ENCODE results near the gene IPO13. TPM values are rescaled to one million over a fixed set of nuclear protein-coding genes. Genes with fewer than 3 reads are reported as not detected.

IPO13 gene
- total RNA-seq, 2 experiments from 2014 or later: 10.7 to 12.5 TPM

GRCh38 chr1:43968348-43968948, 21.7 kb downstream of the IPO13 start:
- CTCF ChIA-PET: interaction anchor here (0.5 to 1.8 kb wide), 2 partner anchors 22 to 839 kb away, joined by 3 to 5 read pairs; partner anchors contain the start of genes DYNLT4 and IPO13
- Mint-ChIP-seq H3K27ac (no peak overlapping the region), H3K9me3 (ENCODE audit: low read depth) (no peaks in the 10 kb centered on the region), H3K27me3 (no peaks in the 10 kb centered on the region), H3K4me3 (no peak overlapping the region), H3K4me1 (peaks cover 15% of the 10 kb centered on the region), H3K36me3 (ENCODE audit: low read depth) (peaks cover 23% of the 10 kb centered on the region)
- DNase-seq (peak; percentile 53), ATAC-seq (no peak)
- intact Hi-C loops (cut with DNase I, micrococcal nuclease): no loop called here
- POLR2A ChIA-PET: no interaction called here

- POLR2A ChIA-PET: interaction anchor here (0.6 kb wide), 1 partner anchor 74 kb away, joined by 3 read pairs; no protein-coding TSS in a partner anchor
- no peak overlapping the region for H3K27ac Mint-ChIP-seq
- ATAC-seq: no peak
Measured at GRCh38 chr1:43969416-43969745, 22.6 kb downstream of the IPO13 start.

GRCh38 chr1:43969746-43970466, 23.2 kb downstream of the IPO13 start, which contains the start of gene DPH2:
Gene DPH2, plus strand, starts transcription at chr1:43970010. Its CDS starts 166 bp downstream, at chr1:43970176.
- peak; percentile 98 for DNase-seq
- intact Hi-C loops (cut with DNase I, micrococcal nuclease): loop anchor here (1.0 to 5.0 kb wide), 9 partner anchors 24 to 1522 kb away; partner anchors contain the start of genes IPO13 (in 2 of the 2), ARMH1 (in 1 of the 2), ELOVL1 (in 1 of the 2) and ERI3 (in 1 of the 2)
- H3K4me1 Mint-ChIP-seq: peaks cover 24% of the 10 kb centered on the region
- CTCF ChIA-PET: interaction anchor here (0.6 to 1.8 kb wide), 4 partner anchors 24 to 263 kb away, joined by 3 to 5 read pairs (median 4); partner anchors contain the start of gene IPO13
- POLR2A ChIA-PET: interaction anchor here (0.6 kb wide), 1 partner anchor 74 kb away, joined by 3 read pairs; no protein-coding TSS in a partner anchor
- no peaks in the 10 kb centered on the region for H3K9me3 Mint-ChIP-seq (ENCODE audit: low read depth)
- peak within 1 kb of the TSS; percentile 86 for H3K4me3 Mint-ChIP-seq
- peak within 1 kb of the TSS; percentile 66 for H3K27ac Mint-ChIP-seq
- peak; percentile 93 for ATAC-seq
- no peaks in the 10 kb centered on the region for H3K27me3 Mint-ChIP-seq
- peaks cover 30% of the 10 kb centered on the region for H3K36me3 Mint-ChIP-seq (ENCODE audit: low read depth)

More at GRCh38 chr1:43969416-43969745, 22.6 kb downstream of the IPO13 start:
- Mint-ChIP-seq H3K9me3 (ENCODE audit: low read depth) (no peaks in the 10 kb centered on the region), H3K4me1 (peaks cover 24% of the 10 kb centered on the region), H3K27me3 (no peaks in the 10 kb centered on the region), H3K4me3 (peak overlapping the region; percentile 86), H3K36me3 (ENCODE audit: low read depth) (peaks cover 30% of the 10 kb centered on the region)
- CTCF ChIA-PET: interaction anchor here (1.0 to 1.8 kb wide), 2 partner anchors 23 to 79 kb away, joined by 3 to 5 read pairs; partner anchors contain the start of gene IPO13
- no peak for DNase-seq
- intact Hi-C loops (cut with DNase I, micrococcal nuclease): loop anchor here (1.0 kb wide), 4 partner anchors 23 to 705 kb away; partner anchors contain the start of genes IPO13 (in 2 of the 2), ARMH1 (in 1 of the 2), ERI3 (in 1 of the 2) and TMEM53 (in 1 of the 2)

- peak overlapping the region; percentile 86 for H3K4me3 Mint-ChIP-seq
- H3K27me3 Mint-ChIP-seq: no peaks in the 10 kb centered on the region
- H3K4me1 Mint-ChIP-seq: peaks cover 24% of the 10 kb centered on the region
- CTCF ChIA-PET: interaction anchor here (0.6 to 1.1 kb wide), 4 partner anchors 23 to 264 kb away, joined by 4 to 5 read pairs (median 4); no protein-coding TSS in a partner anchor
- POLR2A ChIA-PET: no interaction called here
- H3K27ac Mint-ChIP-seq: peak overlapping the region; percentile 66
- no peaks in the 10 kb centered on the region for H3K9me3 Mint-ChIP-seq (ENCODE audit: low read depth)
- DNase-seq (no peak), ATAC-seq (no peak)
- peaks cover 30% of the 10 kb centered on the region for H3K36me3 Mint-ChIP-seq (ENCODE audit: low read depth)
- intact Hi-C loops (cut with DNase I, micrococcal nuclease): loop anchor here (5.0 kb wide), 5 partner anchors 323 to 1522 kb away; partner anchors contain the start of genes ELOVL1 (in 1 of the 2), MED8 (in 1 of the 2), SZT2 (in 1 of the 2) and TESK2 (in 1 of the 2)
Measured at GRCh38 chr1:43970502-43970901, 23.8 kb downstream of the IPO13 start.

- Mint-ChIP-seq H3K36me3 (ENCODE audit: low read depth) (peaks cover 30% of the 10 kb centered on the region), H3K27ac (peak overlapping the region; percentile 66), H3K27me3 (no peaks in the 10 kb centered on the region), H3K9me3 (ENCODE audit: low read depth) (no peaks in the 10 kb centered on the region), H3K4me1 (peaks cover 26% of the 10 kb centered on the region), H3K4me3 (peak overlapping the region; percentile 86)
- DNase-seq (no peak), ATAC-seq (no peak)
- intact Hi-C loops (cut with DNase I, micrococcal nuclease): loop anchor here (5.0 kb wide), 5 partner anchors 324 to 1521 kb away; partner anchors contain the start of genes ELOVL1 (in 1 of the 2), MED8 (in 1 of the 2), SZT2 (in 1 of the 2) and TESK2 (in 1 of the 2)
- ChIA-PET CTCF (interaction anchor here (0.6 to 1.1 kb wide), 3 partner anchors 24 to 208 kb away, joined by 4 to 5 read pairs (median 5); no protein-coding TSS in a partner anchor), POLR2A (no interaction called here)
Measured at GRCh38 chr1:43970911-43971310, 24.2 kb downstream of the IPO13 start.

GRCh38 chr1:43971336-43971980, 24.7 kb downstream of the IPO13 start:
- H3K4me3 Mint-ChIP-seq: peak overlapping the region; percentile 86
- H3K27ac Mint-ChIP-seq: no peak overlapping the region
- no peak for ATAC-seq
- intact Hi-C loops (cut with DNase I, micrococcal nuclease): loop anchor here (5.0 kb wide), 5 partner anchors 324 to 1521 kb away; partner anchors contain the start of genes ELOVL1 (in 1 of the 2), MED8 (in 1 of the 2), SZT2 (in 1 of the 2) and TESK2 (in 1 of the 2)
- peaks cover 35% of the 10 kb centered on the region for H3K36me3 Mint-ChIP-seq (ENCODE audit: low read depth)
- DNase-seq: no peak
- no peaks in the 10 kb centered on the region for H3K27me3 Mint-ChIP-seq
- H3K9me3 Mint-ChIP-seq (ENCODE audit: low read depth): no peaks in the 10 kb centered on the region
- peaks cover 32% of the 10 kb centered on the region for H3K4me1 Mint-ChIP-seq
- CTCF ChIA-PET: interaction anchor here (0.8 to 1.1 kb wide), 2 partner anchors 24 to 208 kb away, joined by 4 to 5 read pairs; no protein-coding TSS in a partner anchor
- POLR2A ChIA-PET: interaction anchor here (1.3 kb wide), 1 partner anchor 24 kb away, joined by 5 read pairs; no protein-coding TSS in a partner anchor

- ATAC-seq (no peak), DNase-seq (no peak)
- Mint-ChIP-seq H3K4me1 (peaks cover 54% of the 10 kb centered on the region), H3K36me3 (ENCODE audit: low read depth) (peaks cover 56% of the 10 kb centered on the region), H3K27me3 (no peaks in the 10 kb centered on the region), H3K9me3 (ENCODE audit: low read depth) (no peaks in the 10 kb centered on the region), H3K4me3 (peak overlapping the region; percentile 81), H3K27ac (peak overlapping the region; percentile 88)
- ChIA-PET CTCF (interaction anchor here (0.5 to 1.1 kb wide), 2 partner anchors 25 to 344 kb away, joined by 3 read pairs; no protein-coding TSS in a partner anchor), POLR2A (no interaction called here)
- intact Hi-C loops (cut with DNase I, micrococcal nuclease): loop anchor here (1.0 to 5.0 kb wide), 13 partner anchors 17 to 1518 kb away; partner anchors contain the start of genes CCDC24 (in 2 of the 2), IPO13 (in 2 of the 2), CFAP57 (in 1 of the 2) and EBNA1BP2 (in 1 of the 2)
Measured at GRCh38 chr1:43973981-43974442, 27.3 kb downstream of the IPO13 start.

- Mint-ChIP-seq H3K27me3 (no peaks in the 10 kb centered on the region), H3K4me1 (peaks cover 48% of the 10 kb centered on the region), H3K27ac (peak within 1 kb of the TSS; percentile 88), H3K4me3 (peak within 1 kb of the TSS; percentile 81), H3K36me3 (ENCODE audit: low read depth) (peaks cover 57% of the 10 kb centered on the region), H3K9me3 (ENCODE audit: low read depth) (no peaks in the 10 kb centered on the region)
- ChIA-PET CTCF (interaction anchor here (0.5 to 1.5 kb wide), 5 partner anchors 24 to 445 kb away, joined by 3 to 6 read pairs (median 3); no protein-coding TSS in a partner anchor), POLR2A (interaction anchor here (0.7 to 0.9 kb wide), 2 partner anchors 10 to 325 kb away, joined by 3 read pairs; partner anchors contain the start of gene KDM4A)
- intact Hi-C loops (cut with DNase I, micrococcal nuclease): loop anchor here (1.0 to 5.0 kb wide), 15 partner anchors 16 to 1518 kb away; partner anchors contain the start of genes CCDC24 (in 2 of the 2), IPO13 (in 2 of the 2), CFAP57 (in 1 of the 2) and DMAP1 (in 1 of the 2)
- DNase-seq (peak; percentile 99), ATAC-seq (peak; percentile 76)
Measured at GRCh38 chr1:43974443-43975248, 27.9 kb downstream of the IPO13 start, which contains the start of gene ATP6V0B. Gene ATP6V0B, plus strand, starts transcription at chr1:43974960. Its CDS starts 81 bp downstream, at chr1:43975041.

- peak; percentile 3 for ATAC-seq
- Mint-ChIP-seq H3K4me1 (peaks cover 50% of the 10 kb centered on the region), H3K36me3 (ENCODE audit: low read depth) (peaks cover 57% of the 10 kb centered on the region), H3K9me3 (ENCODE audit: low read depth) (no peaks in the 10 kb centered on the region), H3K4me3 (peak overlapping the region; percentile 81), H3K27me3 (peaks cover 2% of the 10 kb centered on the region), H3K27ac (peak overlapping the region; percentile 63)
- peak; percentile 45 for DNase-seq
- CTCF ChIA-PET: interaction anchor here (1.0 to 1.5 kb wide), 5 partner anchors 29 to 445 kb away, joined by 3 to 6 read pairs (median 4); partner anchors contain the start of genes ARTN and IPO13
- POLR2A ChIA-PET: interaction anchor here (0.6 to 0.9 kb wide), 3 partner anchors 11 to 325 kb away, joined by 3 read pairs; partner anchors contain the start of gene KDM4A
- intact Hi-C loops (cut with DNase I, micrococcal nuclease): loop anchor here (2.0 to 5.0 kb wide), 3 partner anchors 15 to 523 kb away; partner anchors contain the start of genes CCDC24 (in 1 of the 2), DMAP1 (in 1 of the 2) and HYI (in 1 of the 2)
Measured at GRCh38 chr1:43975249-43975961, 28.7 kb downstream of the IPO13 start.
